Neutrophil (primary cell): Measurements from ENCODE around the gene LTF.

Experiments used
- H3K27ac ChIP-seq: fragments of 200-600 bp; sonication (generic); 2 replicates; pipeline ENCODE4 v1.5.1; 2016; ENCODE audit warnings: mild to moderate bottlenecking, moderate library complexity
- H3K27me3 ChIP-seq: fragments of 200-600 bp; sonication (generic); 2 replicates; pipeline ENCODE4 v1.6.0; 2016; ENCODE audit warnings: mild to moderate bottlenecking
- H3K36me3 ChIP-seq: fragments of 200-600 bp; sonication (generic); 2 replicates; pipeline ENCODE4 v1.5.1; 2017
- H3K4me1 ChIP-seq, 2 experiments: fragments of 200-600 bp in 1 of 2; sonication (generic) in 1 of 2; 1 replicate in 1 of 2; 2 replicates in 1 of 2; pipeline versions ENCODE4 v1.5.1 to v1.6.1; 2013 to 2016; ENCODE audit warnings: low read depth in 1 of 2, low read length in 1 of 2, mild to moderate bottlenecking in 1 of 2, moderate library complexity in 1 of 2; ENCODE audit not compliant: control insufficient read depth in 1 of 2, insufficient read depth in 1 of 2
- H3K4me3 ChIP-seq, 2 experiments: fragments of 200-600 bp in 1 of 2; sonication (generic) in 1 of 2; 1 replicate in 1 of 2; 2 replicates in 1 of 2; pipeline ENCODE4 v1.5.1; 2013 to 2016; ENCODE audit warnings: low read depth in 1 of 2, low read length in 1 of 2, mild to moderate bottlenecking in 1 of 2, moderate library complexity in 1 of 2
- H3K9me3 ChIP-seq: fragments of 200-600 bp; sonication (generic); 2 replicates; pipeline ENCODE4 v1.5.1; 2016
- CTCF ChIP-seq: fragments of 200-600 bp; sonication (generic); IDR thresholded peaks from 2 replicates; pipeline ENCODE4 v1.5.1; 2016; ENCODE audit warnings: antibody characterized with exemption

Gene LTF

GRCh38 chr3:46466273-46466672, 1.6 kb upstream of the LTF start:
- Histone ChIP-seq H3K36me3 (no peaks in the 10 kb centered on the region), H3K9me3 (no peaks in the 10 kb centered on the region), H3K27ac (peak overlapping the region; percentile 88), H3K4me3 (no peak overlapping the region), H3K27me3 (no peaks in the 10 kb centered on the region), H3K4me1 (peaks cover 100% of the 10 kb centered on the region in 2 experiments)
- TF ChIP-seq CTCF = no peak

GRCh38 chr3:46465196-46465520, 453 bp upstream of the LTF start:
- Histone ChIP-seq H3K27ac (peak overlapping the region; percentile 88), H3K9me3 (no peaks in the 10 kb centered on the region), H3K4me3 (peak overlapping the region; percentile 43 to 55), H3K36me3 (no peaks in the 10 kb centered on the region), H3K4me1 (peaks cover 100% of the 10 kb centered on the region in 2 experiments), H3K27me3 (no peaks in the 10 kb centered on the region)
- no peak for TF ChIP-seq CTCF

- Histone ChIP-seq H3K9me3 (no peaks in the 10 kb centered on the region), H3K27me3 (no peaks in the 10 kb centered on the region), H3K36me3 (no peaks in the 10 kb centered on the region), H3K4me1 (peaks cover 100% of the 10 kb centered on the region in 2 experiments), H3K4me3 (peak overlapping the region; percentile 43 to 55), H3K27ac (peak overlapping the region; percentile 88)
- no peak for TF ChIP-seq CTCF
Measured at GRCh38 chr3:46463868-46464241, 850 bp downstream of the LTF start.

- peak overlapping the region; percentile 88 for H3K27ac ChIP-seq
- peaks cover 98% of the 10 kb centered on the region in 2 experiments for H3K4me1 ChIP-seq
- H3K36me3 ChIP-seq = no peaks in the 10 kb centered on the region
- H3K27me3 ChIP-seq = no peaks in the 10 kb centered on the region
- peak overlapping the region; percentile 43 to 55 for H3K4me3 ChIP-seq
- no peak for TF ChIP-seq CTCF
- no peaks in the 10 kb centered on the region for H3K9me3 ChIP-seq
Measured at GRCh38 chr3:46463120-46463867, 1.4 kb downstream of the LTF start.

GRCh38 chr3:46462511-46462910, 2.2 kb downstream of the LTF start:
- Histone ChIP-seq H3K9me3 (no peaks in the 10 kb centered on the region), H3K27me3 (no peaks in the 10 kb centered on the region), H3K36me3 (no peaks in the 10 kb centered on the region), H3K27ac (peak overlapping the region; percentile 88), H3K4me1 (peaks cover 90% of the 10 kb centered on the region in 2 experiments), H3K4me3 (peak overlapping the region; percentile 16 to 33)
- no peak for TF ChIP-seq CTCF
